ENCODE measurements around the gene OR10H5.

DNA sequence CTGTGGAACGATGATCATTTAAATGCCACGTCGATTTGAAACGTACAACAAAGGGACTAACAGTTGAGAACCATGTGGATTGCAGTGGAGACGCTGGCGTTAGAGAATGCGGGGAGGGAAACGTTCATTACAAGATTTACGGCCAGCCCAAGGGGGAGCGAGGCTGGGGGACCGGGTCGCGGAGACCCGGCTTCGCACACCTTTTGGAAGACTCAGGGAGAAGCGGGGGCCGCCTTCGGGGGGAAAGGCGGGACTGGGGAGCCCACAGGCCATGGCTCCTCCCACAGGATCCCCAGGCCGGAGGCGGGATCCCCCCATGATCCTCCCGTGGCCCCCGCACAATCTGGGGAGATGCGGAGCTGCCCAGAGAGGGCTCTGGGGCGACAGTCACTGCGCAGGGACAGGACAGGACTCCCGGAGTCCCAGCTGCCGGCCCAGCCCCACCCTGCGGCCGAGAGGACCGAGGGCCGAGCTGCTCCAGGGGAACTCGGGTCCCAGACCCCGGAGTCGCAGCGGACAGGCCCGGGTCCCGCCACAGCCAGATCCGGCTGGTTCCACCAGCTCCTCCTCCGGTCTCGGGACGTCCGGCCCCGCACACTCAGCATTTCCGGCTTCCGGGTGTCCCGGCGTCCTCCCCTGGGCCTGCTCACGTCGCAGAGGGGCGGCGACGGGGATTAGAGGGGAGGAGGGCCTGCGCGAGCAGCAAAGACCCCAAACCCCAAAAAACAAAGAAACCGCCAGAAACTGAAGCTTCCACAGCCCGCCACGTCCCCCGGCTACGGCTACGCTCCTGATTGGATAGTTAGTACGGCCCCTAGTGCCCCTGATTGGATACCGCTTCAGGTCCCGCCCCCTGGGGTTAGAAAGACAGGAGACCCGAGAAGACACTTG lies 49.1 kb downstream of the OR10H5 start:
- TF ChIP-seq, protein P1, sequence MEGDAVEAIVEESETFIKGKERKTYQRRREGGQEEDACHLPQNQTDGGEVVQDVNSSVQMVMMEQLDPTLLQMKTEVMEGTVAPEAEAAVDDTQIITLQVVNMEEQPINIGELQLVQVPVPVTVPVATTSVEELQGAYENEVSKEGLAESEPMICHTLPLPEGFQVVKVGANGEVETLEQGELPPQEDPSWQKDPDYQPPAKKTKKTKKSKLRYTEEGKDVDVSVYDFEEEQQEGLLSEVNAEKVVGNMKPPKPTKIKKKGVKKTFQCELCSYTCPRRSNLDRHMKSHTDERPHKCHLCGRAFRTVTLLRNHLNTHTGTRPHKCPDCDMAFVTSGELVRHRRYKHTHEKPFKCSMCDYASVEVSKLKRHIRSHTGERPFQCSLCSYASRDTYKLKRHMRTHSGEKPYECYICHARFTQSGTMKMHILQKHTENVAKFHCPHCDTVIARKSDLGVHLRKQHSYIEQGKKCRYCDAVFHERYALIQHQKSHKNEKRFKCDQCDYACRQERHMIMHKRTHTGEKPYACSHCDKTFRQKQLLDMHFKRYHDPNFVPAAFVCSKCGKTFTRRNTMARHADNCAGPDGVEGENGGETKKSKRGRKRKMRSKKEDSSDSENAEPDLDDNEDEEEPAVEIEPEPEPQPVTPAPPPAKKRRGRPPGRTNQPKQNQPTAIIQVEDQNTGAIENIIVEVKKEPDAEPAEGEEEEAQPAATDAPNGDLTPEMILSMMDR (IDR thresholded peaks at IDR 0.05; ENCODE audit: borderline replicate concordance, extremely low read depth, low read length, poor library complexity, severe bottlenecking), result no peak
- TF ChIP-seq EZH2 (IDR thresholded peaks at IDR 0.05; ENCODE audit: borderline replicate concordance, low read depth, low read length, severe bottlenecking), result no peak

Measured in DND-41 (cell line).